ENCODE data around the gene SMIM7. TPM values are rescaled to one million over a fixed set of nuclear protein-coding genes. Genes with fewer than 3 reads are reported as not detected.

Gene SMIM7
- total RNA-seq, 2 experiments from 2014 or later: 44.3 to 47.4 TPM

DNA sequence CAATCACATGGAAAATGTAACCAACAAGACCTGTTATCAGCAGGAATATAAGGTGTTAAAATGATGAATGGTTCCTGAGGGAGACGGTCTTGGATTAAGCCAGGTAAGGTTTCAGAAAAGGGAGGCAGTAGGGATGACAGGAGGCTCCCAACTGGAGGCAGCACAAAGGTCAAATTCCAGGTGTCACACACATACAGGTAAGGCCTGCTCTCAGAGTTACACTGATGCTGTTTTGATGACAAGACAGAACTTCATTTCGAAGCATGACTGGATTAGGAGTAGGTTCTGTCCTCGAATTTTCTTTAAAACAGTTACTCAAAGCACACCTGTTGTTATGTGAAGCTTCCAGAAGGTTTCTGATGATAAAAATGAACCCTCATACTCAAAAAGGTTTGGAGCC lies 39.4 kb downstream of the SMIM7 start:
- TF ChIP-seq, protein P1, sequence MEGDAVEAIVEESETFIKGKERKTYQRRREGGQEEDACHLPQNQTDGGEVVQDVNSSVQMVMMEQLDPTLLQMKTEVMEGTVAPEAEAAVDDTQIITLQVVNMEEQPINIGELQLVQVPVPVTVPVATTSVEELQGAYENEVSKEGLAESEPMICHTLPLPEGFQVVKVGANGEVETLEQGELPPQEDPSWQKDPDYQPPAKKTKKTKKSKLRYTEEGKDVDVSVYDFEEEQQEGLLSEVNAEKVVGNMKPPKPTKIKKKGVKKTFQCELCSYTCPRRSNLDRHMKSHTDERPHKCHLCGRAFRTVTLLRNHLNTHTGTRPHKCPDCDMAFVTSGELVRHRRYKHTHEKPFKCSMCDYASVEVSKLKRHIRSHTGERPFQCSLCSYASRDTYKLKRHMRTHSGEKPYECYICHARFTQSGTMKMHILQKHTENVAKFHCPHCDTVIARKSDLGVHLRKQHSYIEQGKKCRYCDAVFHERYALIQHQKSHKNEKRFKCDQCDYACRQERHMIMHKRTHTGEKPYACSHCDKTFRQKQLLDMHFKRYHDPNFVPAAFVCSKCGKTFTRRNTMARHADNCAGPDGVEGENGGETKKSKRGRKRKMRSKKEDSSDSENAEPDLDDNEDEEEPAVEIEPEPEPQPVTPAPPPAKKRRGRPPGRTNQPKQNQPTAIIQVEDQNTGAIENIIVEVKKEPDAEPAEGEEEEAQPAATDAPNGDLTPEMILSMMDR (IDR thresholded peaks at IDR 0.05): no peak
- CTCF ChIA-PET: no interaction called here
- Histone ChIP-seq H3K36me3 (ENCODE audit: insufficient read depth, low read length) (peaks cover 29% of the 10 kb centered on the region), H3K27me3 (ENCODE audit: control insufficient read depth in 1 of 2, insufficient read depth in 2 of 2, low read length in 2 of 2) (no peaks in the 10 kb centered on the region), H3K4me1 (ENCODE audit: insufficient read depth, low read length) (peaks cover 77% of the 10 kb centered on the region), H3K9me3 (ENCODE audit: control insufficient read depth in 1 of 2, insufficient read depth in 1 of 2, low read length in 2 of 2) (no peaks in the 10 kb centered on the region), H3K27ac (ENCODE audit: low read depth in 1 of 2, low read length in 2 of 2) (no peak overlapping the region), H3K4me3 (ENCODE audit: low read length) (no peak overlapping the region)
- intact Hi-C loops (cut with DNase I, micrococcal nuclease): no loop called here
- Mint-ChIP-seq H3K9me3 (no peaks in the 10 kb centered on the region), H3K36me3 (ENCODE audit: low read depth) (peaks cover 24% of the 10 kb centered on the region), H3K4me1 (ENCODE audit: low read depth) (peaks cover 91% of the 10 kb centered on the region), H3K27ac (peak overlapping the region; percentile 7), H3K27me3 (no peaks in the 10 kb centered on the region), H3K4me3 (no peak overlapping the region)
- no peak for DNase-seq
- ATAC-seq (ENCODE audit: poor library complexity): no peak
- POLR2A ChIA-PET: no interaction called here

DNA sequence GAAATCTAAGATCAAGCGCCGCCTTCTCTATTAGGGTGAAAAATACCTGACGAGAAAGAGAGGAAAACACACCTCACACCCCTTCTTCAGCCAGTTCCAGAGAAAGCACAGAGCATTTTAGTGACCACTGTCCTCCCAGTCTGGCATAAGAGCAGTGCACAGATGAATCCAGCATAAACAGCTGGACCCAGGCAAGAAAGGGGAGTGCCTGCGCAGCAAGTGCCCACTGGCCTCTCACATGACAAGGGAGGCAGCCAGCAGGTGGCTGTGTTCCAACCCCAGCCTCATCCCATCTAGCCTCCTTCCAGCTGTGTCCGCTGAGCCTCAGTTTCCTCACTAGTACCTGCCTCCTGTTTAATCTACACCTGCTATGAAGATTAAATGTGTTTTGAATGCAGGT lies 39.9 kb downstream of the SMIM7 start:
- Mint-ChIP-seq H3K27ac (peak overlapping the region; percentile 7), H3K9me3 (no peaks in the 10 kb centered on the region)
- CTCF ChIA-PET: no interaction called here

DNA sequence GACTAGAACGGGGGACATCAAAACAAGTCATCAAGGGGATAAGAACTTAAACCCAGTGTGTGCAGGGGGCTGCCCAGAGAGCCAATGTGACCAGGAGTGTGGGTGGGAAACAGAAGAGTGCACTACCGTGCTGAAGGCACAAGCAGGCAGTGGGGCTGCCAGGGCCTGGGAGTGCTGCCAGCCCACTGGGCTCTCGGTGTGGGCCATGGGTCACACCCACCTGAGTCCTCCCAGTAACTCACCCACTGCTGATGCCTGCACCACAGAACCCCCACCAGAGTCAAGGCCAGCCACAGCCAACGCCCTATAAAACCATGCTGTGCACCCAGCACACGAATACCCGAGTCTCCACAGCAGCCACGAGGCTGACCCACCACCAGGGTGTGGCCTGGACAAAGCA lies 40.5 kb downstream of the SMIM7 start:
- Histone ChIP-seq H3K9me3 (ENCODE audit: control insufficient read depth in 1 of 2, insufficient read depth in 1 of 2, low read length in 2 of 2) (no peaks in the 10 kb centered on the region), H3K4me1 (ENCODE audit: insufficient read depth, low read length) (peaks cover 80% of the 10 kb centered on the region), H3K4me3 (ENCODE audit: low read length) (no peak overlapping the region), H3K36me3 (ENCODE audit: insufficient read depth, low read length) (peaks cover 20% of the 10 kb centered on the region), H3K27me3 (ENCODE audit: control insufficient read depth in 1 of 2, insufficient read depth in 2 of 2, low read length in 2 of 2) (no peaks in the 10 kb centered on the region), H3K27ac (ENCODE audit: low read depth in 1 of 2, low read length in 2 of 2) (no peak overlapping the region)
- Mint-ChIP-seq H3K4me1 (ENCODE audit: low read depth) (peaks cover 89% of the 10 kb centered on the region), H3K36me3 (ENCODE audit: low read depth) (peaks cover 13% of the 10 kb centered on the region), H3K27me3 (no peaks in the 10 kb centered on the region), H3K4me3 (no peak overlapping the region), H3K27ac (no peak overlapping the region), H3K9me3 (no peaks in the 10 kb centered on the region)
- no peak for ATAC-seq (ENCODE audit: poor library complexity)
- ChIA-PET POLR2A (no interaction called here), CTCF (no interaction called here)
- DNase-seq: no peak
- TF ChIP-seq, protein P1 (IDR thresholded peaks at IDR 0.05): no peak
- intact Hi-C loops (cut with DNase I, micrococcal nuclease): no loop called here

More for the DNA sequence above, 39.9 kb downstream of the SMIM7 start:
- H3K27me3 Mint-ChIP-seq: no peaks in the 10 kb centered on the region
- peaks cover 19% of the 10 kb centered on the region for H3K36me3 Mint-ChIP-seq (ENCODE audit: low read depth)
- POLR2A ChIA-PET: no interaction called here
- no peak overlapping the region for H3K4me3 ChIP-seq (ENCODE audit: low read length)
- no peaks in the 10 kb centered on the region for H3K9me3 ChIP-seq (ENCODE audit: control insufficient read depth in 1 of 2, insufficient read depth in 1 of 2, low read length in 2 of 2)
- H3K27ac ChIP-seq (ENCODE audit: low read depth in 1 of 2, low read length in 2 of 2): no peak overlapping the region
- DNase-seq (no peak), ATAC-seq (ENCODE audit: poor library complexity) (no peak)
- H3K4me3 Mint-ChIP-seq: no peak overlapping the region
- TF ChIP-seq, protein P1 (IDR thresholded peaks at IDR 0.05): no peak
- peaks cover 80% of the 10 kb centered on the region for H3K4me1 ChIP-seq (ENCODE audit: insufficient read depth, low read length)
- intact Hi-C loops (cut with DNase I, micrococcal nuclease): no loop called here
- peaks cover 91% of the 10 kb centered on the region for H3K4me1 Mint-ChIP-seq (ENCODE audit: low read depth)
- peaks cover 24% of the 10 kb centered on the region for H3K36me3 ChIP-seq (ENCODE audit: insufficient read depth, low read length)
- no peaks in the 10 kb centered on the region for H3K27me3 ChIP-seq (ENCODE audit: control insufficient read depth in 1 of 2, insufficient read depth in 2 of 2, low read length in 2 of 2)
